HG03159 (cell line): Measurements from ENCODE around the gene MYCBP2.

ENCODE experiments used
- ATAC-seq: cut with Tn5 transposase; IDR thresholded peaks from one replicate; pipeline ENCODE4 v1.9.1; 2021; ENCODE audit warnings: mild to moderate bottlenecking, moderate library complexity; ENCODE audit not compliant: unreplicated experiment

Gene MYCBP2

GRCh38 chr13:77105051-77105450, 221.8 kb downstream of the MYCBP2 start:
- ATAC-seq = no peak

GRCh38 chr13:77099415-77099814, 227.5 kb downstream of the MYCBP2 start:
- no peak for ATAC-seq

GRCh38 chr13:77095288-77095687, 231.6 kb downstream of the MYCBP2 start:
- no peak for ATAC-seq

DNA sequence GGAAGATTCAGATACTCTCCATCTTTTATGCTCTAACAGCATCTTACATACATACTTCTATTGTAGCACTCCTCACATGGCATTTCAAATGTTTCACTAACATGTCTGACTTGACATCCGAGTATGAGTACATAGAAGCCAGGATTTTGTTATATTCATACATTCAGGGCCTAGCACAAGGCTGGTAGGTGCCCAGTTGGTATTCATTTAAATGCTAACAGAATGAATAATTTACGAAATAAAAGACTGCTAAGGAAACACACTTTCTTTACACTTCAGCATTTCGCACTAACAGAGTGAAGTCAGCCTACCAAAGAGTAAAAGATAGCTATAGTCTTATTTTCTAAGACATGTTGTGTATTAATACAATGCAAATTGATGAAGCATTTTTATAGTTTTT, 232.1 kb downstream of the MYCBP2 start:
- no peak for ATAC-seq

DNA sequence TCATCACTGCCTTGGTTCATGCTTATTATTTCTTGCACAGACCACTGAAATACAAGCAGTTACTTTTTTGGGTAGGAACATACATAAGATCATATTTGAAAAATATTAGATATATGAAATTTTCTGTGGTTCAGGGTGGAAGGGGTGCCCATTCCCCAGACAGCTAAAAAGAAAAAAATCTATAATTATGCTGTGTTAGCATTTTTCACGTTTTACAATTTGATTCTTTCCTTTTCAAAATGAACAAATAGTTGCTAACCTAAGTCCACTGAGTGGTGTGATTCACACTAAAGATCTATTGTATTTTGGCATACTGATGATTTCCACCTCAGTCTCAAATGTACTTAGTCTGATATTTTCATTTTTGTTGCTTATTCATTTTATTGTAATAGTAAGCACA, 233.2 kb downstream of the MYCBP2 start:
- ATAC-seq = no peak

DNA sequence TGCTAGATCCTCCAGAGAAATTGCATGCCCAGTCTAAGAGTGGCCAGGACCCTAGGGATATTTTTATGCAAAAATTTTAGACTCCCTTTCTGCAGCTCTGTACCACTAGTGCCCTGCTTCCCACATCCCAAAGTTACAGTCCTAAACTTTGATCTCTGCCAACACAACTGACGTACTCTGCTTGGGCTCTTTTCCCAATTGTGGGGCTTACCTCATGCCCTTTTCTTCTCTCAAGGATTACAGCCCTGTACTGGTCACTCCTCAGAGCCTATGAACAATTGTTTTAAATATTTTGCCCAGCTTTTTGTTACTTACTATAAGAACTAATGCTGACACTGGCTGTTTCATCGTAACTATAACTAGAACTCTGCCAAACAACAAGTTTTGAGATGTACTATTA, 242.1 kb downstream of the MYCBP2 start:
- no peak for ATAC-seq

DNA sequence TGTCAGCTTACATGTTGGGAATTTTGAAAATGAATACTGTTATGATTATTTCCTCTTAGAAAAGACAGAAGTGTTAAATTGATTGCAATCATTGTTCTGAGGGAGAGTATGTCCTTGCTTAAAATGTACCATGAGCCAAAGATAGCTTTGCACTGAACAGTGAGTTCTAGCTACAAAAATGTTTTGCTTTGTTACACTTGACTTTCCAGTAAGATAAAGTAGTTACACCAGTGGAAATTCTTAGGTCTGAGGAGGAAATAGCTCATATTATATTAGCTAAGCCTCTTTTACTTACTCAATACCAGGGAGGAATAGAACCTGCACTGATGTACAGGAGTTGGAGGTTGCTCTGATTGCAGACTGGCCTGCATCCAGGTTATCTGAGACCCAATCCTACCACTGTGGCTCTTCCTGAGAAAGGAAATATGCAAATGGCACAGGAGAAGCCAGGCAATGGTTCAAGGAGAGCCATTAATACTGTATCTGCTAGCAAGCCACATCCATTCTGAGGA, 246.9 kb downstream of the MYCBP2 start:
- no peak for ATAC-seq

GRCh38 chr13:77067519-77067918, 259.4 kb downstream of the MYCBP2 start:
- no peak for ATAC-seq

GRCh38 chr13:77065461-77066147, 261.3 kb downstream of the MYCBP2 start:
- no peak for ATAC-seq

DNA sequence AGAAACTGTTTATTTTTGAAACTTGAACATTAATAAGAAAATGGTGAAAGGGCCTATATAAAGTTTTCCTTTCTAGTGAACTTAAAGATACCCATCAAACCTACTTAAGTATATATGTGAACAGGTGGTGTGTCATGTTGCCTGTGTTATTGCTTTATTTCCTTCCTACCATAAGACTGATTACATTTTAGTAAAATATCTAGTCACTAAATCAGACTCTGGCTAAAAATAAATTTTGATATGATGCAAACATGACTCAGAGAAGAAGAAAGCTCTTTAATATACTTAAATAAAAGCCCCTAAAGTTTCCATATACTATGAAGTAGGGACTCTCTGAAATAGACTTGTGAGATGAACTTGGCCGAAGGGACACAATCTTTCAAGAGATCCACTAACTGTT, 264.8 kb downstream of the MYCBP2 start:
- ATAC-seq = no peak

GRCh38 chr13:77061362-77061761, 265.5 kb downstream of the MYCBP2 start:
- ATAC-seq = no peak

- no peak for ATAC-seq
These were observed 270.0 kb downstream of the MYCBP2 start for GRCh38 chr13:77056886-77057285.

DNA sequence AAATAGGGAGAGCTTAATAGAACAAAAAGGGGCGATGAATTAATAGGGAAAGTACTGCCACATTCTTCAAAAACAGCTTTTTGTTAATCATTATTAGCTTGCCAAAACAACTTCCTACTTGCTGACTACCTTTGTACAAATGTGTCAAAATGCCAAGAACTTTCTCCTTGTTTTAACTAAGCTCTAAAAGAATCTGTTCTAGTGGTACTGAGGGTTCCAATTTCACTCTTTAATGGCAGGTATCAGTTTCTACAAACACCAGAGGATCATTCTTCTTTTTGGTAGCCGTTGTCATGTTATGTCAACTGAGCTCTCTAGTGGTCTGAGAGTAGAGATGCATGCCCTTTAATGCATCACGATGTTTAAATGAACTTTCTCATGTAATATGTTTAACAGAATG, 270.5 kb downstream of the MYCBP2 start:
- no peak for ATAC-seq

DNA sequence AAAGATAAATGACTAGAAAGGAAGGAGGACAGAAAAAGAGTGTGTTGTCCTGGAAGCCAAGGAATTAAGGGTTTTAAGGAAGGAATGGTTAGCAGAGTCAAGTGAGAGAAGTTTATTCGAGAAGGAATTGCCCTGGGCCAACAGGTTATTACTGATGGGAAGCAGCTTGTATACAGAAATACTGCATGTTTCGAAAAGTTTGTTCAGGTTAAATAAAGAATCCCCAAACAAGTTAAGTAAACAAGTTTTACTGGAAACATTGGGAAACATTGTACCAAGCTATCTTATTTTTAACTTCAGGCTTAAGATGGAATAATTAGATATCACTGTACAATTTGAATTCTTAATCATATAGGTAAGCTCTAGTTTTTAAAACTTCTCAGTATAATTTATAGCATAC, 271.7 kb downstream of the MYCBP2 start:
- ATAC-seq = no peak

- ATAC-seq = no peak
These were observed 273.7 kb downstream of the MYCBP2 start for GRCh38 chr13:77053192-77053591.

DNA sequence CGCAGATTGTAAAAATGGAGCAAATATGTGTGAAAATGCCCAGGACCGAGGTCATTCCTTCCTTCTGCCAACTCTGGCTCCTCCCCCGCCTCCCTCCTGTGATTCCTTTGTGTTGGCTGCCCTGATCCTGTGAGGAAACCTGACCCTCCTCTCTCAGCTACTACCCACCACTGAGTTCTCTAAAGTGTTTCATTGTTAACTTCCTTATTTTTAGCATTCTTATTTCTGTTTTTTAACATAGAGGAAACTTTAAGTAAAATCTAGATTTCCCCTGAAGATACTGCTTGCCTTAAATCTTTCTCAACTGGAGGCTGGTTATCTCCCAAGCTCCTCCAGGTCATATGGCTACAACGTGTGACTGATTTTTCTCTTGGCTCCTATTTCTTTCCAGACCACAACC, 278.2 kb downstream of the MYCBP2 start:
- ATAC-seq = no peak

DNA sequence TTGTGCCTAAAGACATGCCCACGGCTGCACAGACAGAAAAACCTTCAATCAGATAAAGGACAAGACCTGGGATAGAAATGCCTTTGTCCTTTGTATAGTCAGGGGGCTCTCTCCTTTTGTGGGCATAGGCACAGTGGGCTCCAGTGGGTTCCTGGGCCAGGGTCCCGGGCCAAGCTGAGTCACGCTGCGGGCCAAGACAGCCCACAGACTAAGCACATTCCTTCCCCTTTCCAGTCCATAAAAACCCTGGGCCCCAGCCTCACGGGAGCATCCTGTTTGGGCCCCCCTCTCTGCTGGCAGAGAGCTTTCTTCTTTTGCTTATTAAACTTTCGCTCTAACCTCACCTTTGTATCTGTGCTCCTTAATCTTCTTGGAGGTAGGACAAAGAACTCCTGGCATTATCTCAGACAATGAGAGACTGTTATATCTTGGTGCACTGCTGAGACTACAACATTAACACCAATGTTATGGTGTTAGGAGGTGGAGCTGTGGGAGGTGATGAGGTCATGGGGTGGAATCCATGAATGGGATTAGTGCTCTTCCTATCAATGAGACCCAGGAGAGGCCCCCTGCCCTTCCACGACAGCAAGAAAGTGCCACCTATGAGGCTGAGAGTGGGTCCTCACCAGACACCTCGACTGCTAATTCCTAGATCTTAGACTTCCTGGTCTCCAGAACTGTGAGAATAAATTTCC, 279.1 kb downstream of the MYCBP2 start:
- no peak for ATAC-seq

- no peak for ATAC-seq
These were observed 284.2 kb downstream of the MYCBP2 start for GRCh38 chr13:77042566-77043177.

GRCh38 chr13:77040835-77041234, 286.1 kb downstream of the MYCBP2 start:
- ATAC-seq = no peak

GRCh38 chr13:77040076-77040475, 286.8 kb downstream of the MYCBP2 start:
- no peak for ATAC-seq

DNA sequence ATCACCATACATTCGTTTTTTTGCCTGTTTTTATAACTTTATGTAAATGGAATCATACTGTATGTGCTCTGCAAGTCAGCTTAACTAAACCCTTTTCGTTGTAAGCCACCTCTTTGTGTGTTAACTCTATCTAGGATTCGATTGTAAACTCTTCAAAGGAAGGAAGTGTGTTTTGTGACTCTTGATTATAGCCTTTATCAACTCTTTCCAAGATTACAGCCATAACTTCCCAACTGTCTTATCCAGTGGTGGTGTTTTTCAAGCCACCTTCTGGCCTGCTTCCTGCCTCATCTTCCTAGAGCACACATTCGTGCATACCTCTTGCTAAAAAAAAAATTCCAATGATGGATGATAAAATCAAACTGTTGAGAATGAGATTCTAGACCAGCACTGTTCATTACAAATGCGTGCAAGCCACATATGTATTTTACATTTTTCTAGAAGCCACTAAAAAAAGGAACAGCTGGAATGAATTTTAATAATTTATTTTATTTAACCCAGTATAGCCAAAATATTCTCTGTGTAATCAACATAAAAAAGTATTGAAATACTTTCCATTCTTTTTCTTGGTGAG, 287.9 kb downstream of the MYCBP2 start:
- no peak for ATAC-seq

- ATAC-seq = no peak
These were observed 290.6 kb downstream of the MYCBP2 start for GRCh38 chr13:77036279-77036678.
